DND-41 (cell line): ENCODE results near the gene KRTAP12-1.

Experiments
- ATAC-seq: fragments of 200-7000 bp; cut with Tn5 transposase; 3 replicates; pipeline ENCODE4 v1.9.1; 2021; ENCODE audit warnings: low read depth; ENCODE audit not compliant: insufficient read depth
- DNase-seq: peaks from one replicate; pipeline ENCODE4 v3.0.0-alpha.2; 2020
- H2AFZ ChIP-seq: 2 replicates; pipeline ENCODE4 v1.6.0; 2012; ENCODE audit warnings: low read depth, low read length
- H3K27ac ChIP-seq: 2 replicates; pipeline ENCODE4 v1.5.1; 2012; ENCODE audit warnings: low read length, inconsistent platforms
- H3K27me3 ChIP-seq: fragments of 200-600 bp; sonication (generic); 2 replicates; pipeline ENCODE4 v1.6.0; 2012; ENCODE audit warnings: low read length, mild to moderate bottlenecking, inconsistent platforms; ENCODE audit not compliant: insufficient read depth, poor library complexity
- H3K36me3 ChIP-seq: 2 replicates; pipeline ENCODE4 v1.5.1; 2012; ENCODE audit warnings: low read length, inconsistent platforms; ENCODE audit not compliant: insufficient read depth
- H3K4me1 ChIP-seq: 2 replicates; pipeline ENCODE4 v1.5.1; 2012; ENCODE audit warnings: mild to moderate bottlenecking, low read length; ENCODE audit not compliant: insufficient read depth
- H3K4me2 ChIP-seq: 2 replicates; pipeline ENCODE4 v1.6.0; 2012; ENCODE audit warnings: mild to moderate bottlenecking, moderate library complexity, low read length, inconsistent platforms; ENCODE audit not compliant: insufficient read depth
- H3K4me3 ChIP-seq, 2 experiments: fragments of 200-600 bp in 1 of 2; shearing (Covaris generic) in 1 of 2; 2 replicates each; pipeline ENCODE4 v1.5.1; 2012 to 2016; ENCODE audit warnings: inconsistent platforms in 2 of 2, low read length in 2 of 2, mild to moderate bottlenecking in 2 of 2, low read depth in 1 of 2, moderate library complexity in 1 of 2
- H3K79me2 ChIP-seq: 2 replicates; pipeline ENCODE4 v1.6.0; 2012; ENCODE audit warnings: low read length, inconsistent platforms; ENCODE audit not compliant: insufficient read depth
- H3K9ac ChIP-seq: 2 replicates; pipeline ENCODE4 v1.6.0; 2012; ENCODE audit warnings: low read depth, mild to moderate bottlenecking, inconsistent platforms, low read length, moderate library complexity
- H3K9me3 ChIP-seq: 2 replicates; pipeline ENCODE4 v1.5.1; 2012; ENCODE audit warnings: low read length, moderate library complexity, mild to moderate bottlenecking, inconsistent platforms; ENCODE audit not compliant: insufficient read depth, severe bottlenecking
- H4K20me1 ChIP-seq: 2 replicates; pipeline ENCODE4 v1.6.0; 2012; ENCODE audit warnings: low read length; ENCODE audit not compliant: insufficient read depth
- CTCF ChIP-seq: IDR thresholded peaks from 2 replicates; pipeline ENCODE4 v1.5.1; 2012; ENCODE audit warnings: borderline replicate concordance, low read length, moderate library complexity, mild to moderate bottlenecking; ENCODE audit not compliant: poor library complexity, severe bottlenecking; ENCODE audit errors: extremely low read depth
- EZH2 ChIP-seq: IDR thresholded peaks from 3 replicates; pipeline ENCODE4 v1.6.1; 2012; ENCODE audit warnings: borderline replicate concordance, low read depth, mild to moderate bottlenecking, moderate library complexity, low read length, inconsistent platforms; ENCODE audit not compliant: severe bottlenecking

KRTAP12-1 gene

GRCh38 chr21:44713846-44714245 lies 31.9 kb upstream of the KRTAP12-1 start:
- Histone ChIP-seq H3K4me3 (no peak overlapping the region), H3K36me3 (no peaks in the 10 kb centered on the region), H3K4me1 (no peaks in the 10 kb centered on the region), H3K27ac (no peak overlapping the region), H3K27me3 (peaks cover 30% of the 10 kb centered on the region), H4K20me1 (no peaks in the 10 kb centered on the region), H3K9ac (no peak overlapping the region), H3K4me2 (no peak overlapping the region), H3K79me2 (no peaks in the 10 kb centered on the region), H3K9me3 (no peaks in the 10 kb centered on the region), H2AFZ (no peak overlapping the region)
- no peak for DNase-seq
- ATAC-seq: no peak
- TF ChIP-seq CTCF (no peak), EZH2 (no peak)

GRCh38 chr21:44713130-44713529 lies 31.2 kb upstream of the KRTAP12-1 start:
- H3K4me2 ChIP-seq: no peak overlapping the region
- DNase-seq (no peak), ATAC-seq (no peak)
- H3K27ac ChIP-seq: no peak overlapping the region
- no peaks in the 10 kb centered on the region; the same call in 1 of the 2 replicates for H4K20me1 ChIP-seq
- H3K79me2 ChIP-seq: no peaks in the 10 kb centered on the region
- no peaks in the 10 kb centered on the region for H3K9me3 ChIP-seq
- H3K4me1 ChIP-seq: no peaks in the 10 kb centered on the region
- no peak overlapping the region for H2AFZ ChIP-seq
- no peak overlapping the region for H3K4me3 ChIP-seq
- TF ChIP-seq CTCF: no peak
- no peak for TF ChIP-seq EZH2
- no peak overlapping the region for H3K9ac ChIP-seq
- H3K27me3 ChIP-seq: peaks cover 28% of the 10 kb centered on the region
- H3K36me3 ChIP-seq: no peaks in the 10 kb centered on the region

- Histone ChIP-seq H3K79me2 (no peaks in the 10 kb centered on the region), H3K27me3 (peaks cover 23% of the 10 kb centered on the region), H3K9me3 (no peaks in the 10 kb centered on the region), H2AFZ (no peak overlapping the region), H3K36me3 (no peaks in the 10 kb centered on the region), H3K4me1 (no peaks in the 10 kb centered on the region), H4K20me1 (no peaks in the 10 kb centered on the region; the same call in 1 of the 2 replicates), H3K4me3 (no peak overlapping the region), H3K9ac (no peak overlapping the region), H3K27ac (no peak overlapping the region), H3K4me2 (no peak overlapping the region)
- DNase-seq (no peak), ATAC-seq (no peak)
- no peak for TF ChIP-seq EZH2
- no peak for TF ChIP-seq CTCF
Measured at GRCh38 chr21:44712203-44713028, 30.5 kb upstream of the KRTAP12-1 start.
